Measurements from ENCODE around the gene TENM4.

DNA sequence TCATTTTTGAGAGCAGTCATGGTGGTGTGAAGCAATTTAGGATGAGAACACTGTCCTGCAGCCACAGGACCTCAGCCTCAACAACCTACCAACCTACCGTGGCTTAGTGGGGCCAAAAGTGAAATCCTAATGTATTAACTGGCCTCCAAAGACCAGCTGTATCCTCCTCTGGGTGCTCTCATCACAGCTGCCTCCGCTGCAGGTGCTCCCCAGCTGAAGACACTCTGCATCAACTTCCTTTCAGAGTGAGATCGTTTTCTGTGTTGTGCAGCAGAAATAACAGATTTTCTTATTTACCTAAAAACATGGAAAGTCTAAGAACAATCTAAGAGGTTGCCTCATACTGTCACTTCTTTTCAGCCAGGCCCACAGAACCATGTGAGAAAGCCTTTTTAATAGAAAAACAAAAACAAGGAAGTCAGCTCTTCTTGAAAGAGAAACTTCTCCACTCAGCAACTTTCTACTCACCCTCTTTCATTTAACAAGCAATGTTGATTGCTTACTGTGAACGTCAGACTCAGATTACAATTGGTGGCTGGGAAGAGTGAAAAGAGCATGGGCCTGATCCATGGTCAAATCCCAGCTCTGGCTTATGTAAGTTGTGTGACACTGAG is 136.1 kb downstream of the TENM4 start:
- no peak for TF ChIP-seq POLR2A (IDR thresholded peaks at IDR 0.05)
- no peak for TF ChIP-seq POLR2AphosphoS5 (IDR thresholded peaks at IDR 0.05)
